Measurements from ENCODE around the gene FAM149B1. TPM values are rescaled to one million over a fixed set of nuclear protein-coding genes. Genes with fewer than 3 reads are reported as not detected.

The FAM149B1 gene
- total and polyA plus RNA-seq, 10 of the 15 experiments (the other 5 are each of a cell fraction or from before 2014, with no cell fraction given), result 6.6 to 20.9 (median 11.2) TPM

DNA sequence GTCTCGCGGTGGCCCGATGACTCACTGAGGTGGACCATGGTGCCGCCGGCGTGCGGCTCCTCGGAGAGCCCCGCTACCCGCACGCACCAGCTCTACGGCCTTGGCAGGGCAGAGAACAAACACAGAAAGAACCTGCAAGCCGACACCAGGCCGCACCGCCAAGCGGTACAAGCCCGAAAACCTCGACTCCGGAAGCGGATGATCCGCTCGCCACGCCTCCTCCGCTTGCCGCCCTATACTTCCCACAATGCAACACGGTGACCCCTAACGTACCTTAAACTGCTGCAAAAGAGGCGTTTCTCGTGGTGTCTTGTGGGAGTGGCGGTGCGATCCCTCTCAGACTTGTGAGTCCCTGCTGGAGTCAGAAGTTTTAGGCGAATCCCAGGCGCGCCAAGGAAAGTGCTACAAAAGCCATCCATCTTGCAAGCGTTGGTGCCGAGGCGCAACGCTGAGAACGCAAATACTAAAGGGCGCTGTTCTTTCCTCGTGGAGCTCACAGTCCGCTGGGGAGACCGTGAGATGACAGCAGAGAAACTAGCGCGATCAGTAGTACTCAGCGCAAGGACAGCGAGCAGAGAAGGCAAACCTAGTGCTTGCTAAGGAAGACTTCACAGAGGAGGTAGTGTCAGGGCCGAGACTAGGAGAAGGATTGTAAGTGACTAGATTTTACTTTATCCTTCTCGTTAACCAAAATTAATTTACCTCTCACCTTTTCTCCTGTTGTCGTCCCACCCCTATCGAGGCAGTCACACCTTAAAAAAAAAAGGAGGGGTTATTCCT is 84.7 kb downstream of the FAM149B1 start, which contains the start of gene MRPS16 (continued):
- TF ChIP-seq POLR2AphosphoS2 (IDR thresholded peaks at IDR 0.05; ENCODE audit: low read depth, low read length) (peak; percentile 81), PML (IDR thresholded peaks at IDR 0.05; ENCODE audit: low read length) (peak; percentile 96), ZBED1 (IDR thresholded peaks at IDR 0.05; ENCODE audit: borderline replicate concordance) (no peak; the same call in 1 of the 2 replicates), BRCA1 (IDR thresholded peaks at IDR 0.05; ENCODE audit: low read depth, low read length) (no peak), MEF2B (IDR thresholded peaks at IDR 0.05; ENCODE audit: partially characterized antibody, poor library complexity, severe bottlenecking) (no peak), EED (IDR thresholded peaks at IDR 0.05; ENCODE audit: low read depth) (peak; percentile 68; the same call in 1 of the 2 replicates), MTA2 (IDR thresholded peaks at IDR 0.05; ENCODE audit: low read depth) (peak; percentile 58), RBBP5 (conservative IDR thresholded peaks at IDR 0.05) (no peak), SRF (IDR thresholded peaks at IDR 0.05; ENCODE audit: low read depth in 2 of 2, low read length in 2 of 2) (no peak; a peak in 1 of 4 replicates), POLR2AphosphoS5 (IDR thresholded peaks at IDR 0.05; ENCODE audit: low read length) (peak; percentile 95), BCL11A (IDR thresholded peaks at IDR 0.05; ENCODE audit: low read depth, low read length) (no peak), NR2F1 (conservative IDR thresholded peaks at IDR 0.05) (peak; percentile 48; the same call in 1 of the 2 replicates), SP1 (IDR thresholded peaks at IDR 0.05; ENCODE audit: low read depth, low read length) (peak; percentile 73), RELA (IDR thresholded peaks at IDR 0.05; ENCODE audit: borderline replicate concordance, partially characterized antibody) (peak; percentile 49), JUND (IDR thresholded peaks at IDR 0.05; ENCODE audit: low read depth, low read length) (no peak), ZNF217 (IDR thresholded peaks at IDR 0.05) (no peak)
- TF ChIP-seq, protein P1, sequence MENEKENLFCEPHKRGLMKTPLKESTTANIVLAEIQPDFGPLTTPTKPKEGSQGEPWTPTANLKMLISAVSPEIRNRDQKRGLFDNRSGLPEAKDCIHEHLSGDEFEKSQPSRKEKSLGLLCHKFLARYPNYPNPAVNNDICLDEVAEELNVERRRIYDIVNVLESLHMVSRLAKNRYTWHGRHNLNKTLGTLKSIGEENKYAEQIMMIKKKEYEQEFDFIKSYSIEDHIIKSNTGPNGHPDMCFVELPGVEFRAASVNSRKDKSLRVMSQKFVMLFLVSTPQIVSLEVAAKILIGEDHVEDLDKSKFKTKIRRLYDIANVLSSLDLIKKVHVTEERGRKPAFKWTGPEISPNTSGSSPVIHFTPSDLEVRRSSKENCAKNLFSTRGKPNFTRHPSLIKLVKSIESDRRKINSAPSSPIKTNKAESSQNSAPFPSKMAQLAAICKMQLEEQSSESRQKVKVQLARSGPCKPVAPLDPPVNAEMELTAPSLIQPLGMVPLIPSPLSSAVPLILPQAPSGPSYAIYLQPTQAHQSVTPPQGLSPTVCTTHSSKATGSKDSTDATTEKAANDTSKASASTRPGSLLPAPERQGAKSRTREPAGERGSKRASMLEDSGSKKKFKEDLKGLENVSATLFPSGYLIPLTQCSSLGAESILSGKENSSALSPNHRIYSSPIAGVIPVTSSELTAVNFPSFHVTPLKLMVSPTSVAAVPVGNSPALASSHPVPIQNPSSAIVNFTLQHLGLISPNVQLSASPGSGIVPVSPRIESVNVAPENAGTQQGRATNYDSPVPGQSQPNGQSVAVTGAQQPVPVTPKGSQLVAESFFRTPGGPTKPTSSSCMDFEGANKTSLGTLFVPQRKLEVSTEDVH (IDR thresholded peaks at IDR 0.05; ENCODE audit: low read depth, partially characterized antibody), result peak; percentile 62
- TF ChIP-seq, protein P2, sequence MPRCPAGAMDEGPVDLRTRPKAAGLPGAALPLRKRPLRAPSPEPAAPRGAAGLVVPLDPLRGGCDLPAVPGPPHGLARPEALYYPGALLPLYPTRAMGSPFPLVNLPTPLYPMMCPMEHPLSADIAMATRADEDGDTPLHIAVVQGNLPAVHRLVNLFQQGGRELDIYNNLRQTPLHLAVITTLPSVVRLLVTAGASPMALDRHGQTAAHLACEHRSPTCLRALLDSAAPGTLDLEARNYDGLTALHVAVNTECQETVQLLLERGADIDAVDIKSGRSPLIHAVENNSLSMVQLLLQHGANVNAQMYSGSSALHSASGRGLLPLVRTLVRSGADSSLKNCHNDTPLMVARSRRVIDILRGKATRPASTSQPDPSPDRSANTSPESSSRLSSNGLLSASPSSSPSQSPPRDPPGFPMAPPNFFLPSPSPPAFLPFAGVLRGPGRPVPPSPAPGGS (IDR thresholded peaks at IDR 0.05; ENCODE audit: borderline replicate concordance, insufficient read depth, low read depth, low read length, poor library complexity, severe bottlenecking), result no peak
- TF ChIP-seq, protein P3, sequence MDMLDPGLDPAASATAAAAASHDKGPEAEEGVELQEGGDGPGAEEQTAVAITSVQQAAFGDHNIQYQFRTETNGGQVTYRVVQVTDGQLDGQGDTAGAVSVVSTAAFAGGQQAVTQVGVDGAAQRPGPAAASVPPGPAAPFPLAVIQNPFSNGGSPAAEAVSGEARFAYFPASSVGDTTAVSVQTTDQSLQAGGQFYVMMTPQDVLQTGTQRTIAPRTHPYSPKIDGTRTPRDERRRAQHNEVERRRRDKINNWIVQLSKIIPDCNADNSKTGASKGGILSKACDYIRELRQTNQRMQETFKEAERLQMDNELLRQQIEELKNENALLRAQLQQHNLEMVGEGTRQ (IDR thresholded peaks at IDR 0.05; ENCODE audit: borderline replicate concordance, low read depth, low read length), result no peak
- TF ChIP-seq, protein P4, sequence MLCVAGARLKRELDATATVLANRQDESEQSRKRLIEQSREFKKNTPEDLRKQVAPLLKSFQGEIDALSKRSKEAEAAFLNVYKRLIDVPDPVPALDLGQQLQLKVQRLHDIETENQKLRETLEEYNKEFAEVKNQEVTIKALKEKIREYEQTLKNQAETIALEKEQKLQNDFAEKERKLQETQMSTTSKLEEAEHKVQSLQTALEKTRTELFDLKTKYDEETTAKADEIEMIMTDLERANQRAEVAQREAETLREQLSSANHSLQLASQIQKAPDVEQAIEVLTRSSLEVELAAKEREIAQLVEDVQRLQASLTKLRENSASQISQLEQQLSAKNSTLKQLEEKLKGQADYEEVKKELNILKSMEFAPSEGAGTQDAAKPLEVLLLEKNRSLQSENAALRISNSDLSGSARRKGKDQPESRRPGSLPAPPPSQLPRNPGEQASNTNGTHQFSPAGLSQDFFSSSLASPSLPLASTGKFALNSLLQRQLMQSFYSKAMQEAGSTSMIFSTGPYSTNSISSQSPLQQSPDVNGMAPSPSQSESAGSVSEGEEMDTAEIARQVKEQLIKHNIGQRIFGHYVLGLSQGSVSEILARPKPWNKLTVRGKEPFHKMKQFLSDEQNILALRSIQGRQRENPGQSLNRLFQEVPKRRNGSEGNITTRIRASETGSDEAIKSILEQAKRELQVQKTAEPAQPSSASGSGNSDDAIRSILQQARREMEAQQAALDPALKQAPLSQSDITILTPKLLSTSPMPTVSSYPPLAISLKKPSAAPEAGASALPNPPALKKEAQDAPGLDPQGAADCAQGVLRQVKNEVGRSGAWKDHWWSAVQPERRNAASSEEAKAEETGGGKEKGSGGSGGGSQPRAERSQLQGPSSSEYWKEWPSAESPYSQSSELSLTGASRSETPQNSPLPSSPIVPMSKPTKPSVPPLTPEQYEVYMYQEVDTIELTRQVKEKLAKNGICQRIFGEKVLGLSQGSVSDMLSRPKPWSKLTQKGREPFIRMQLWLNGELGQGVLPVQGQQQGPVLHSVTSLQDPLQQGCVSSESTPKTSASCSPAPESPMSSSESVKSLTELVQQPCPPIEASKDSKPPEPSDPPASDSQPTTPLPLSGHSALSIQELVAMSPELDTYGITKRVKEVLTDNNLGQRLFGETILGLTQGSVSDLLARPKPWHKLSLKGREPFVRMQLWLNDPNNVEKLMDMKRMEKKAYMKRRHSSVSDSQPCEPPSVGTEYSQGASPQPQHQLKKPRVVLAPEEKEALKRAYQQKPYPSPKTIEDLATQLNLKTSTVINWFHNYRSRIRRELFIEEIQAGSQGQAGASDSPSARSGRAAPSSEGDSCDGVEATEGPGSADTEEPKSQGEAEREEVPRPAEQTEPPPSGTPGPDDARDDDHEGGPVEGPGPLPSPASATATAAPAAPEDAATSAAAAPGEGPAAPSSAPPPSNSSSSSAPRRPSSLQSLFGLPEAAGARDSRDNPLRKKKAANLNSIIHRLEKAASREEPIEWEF (IDR thresholded peaks at IDR 0.05; ENCODE audit: insufficient replicate concordance, low read depth, low read length), result no peak
